Activated CD4-positive, alpha-beta T cell treated with anti-CD3 and anti-CD28 coated beads for 36 hours (primary cell): ENCODE data around the gene DDX24. TPM values are rescaled to one million over a fixed set of nuclear protein-coding genes. Genes with fewer than 3 reads are reported as not detected.

Experiments used
- ATAC-seq: fragments of 200-7000 bp; cut with Tn5 transposase; one replicate; pipeline ENCODE4 v1.10.0; 2021; ENCODE audit warnings: mild to moderate bottlenecking, moderate library complexity
- CTCF ChIA-PET: fragments of 350-600 bp; sonication (Branson Sonifier 250); formaldehyde crosslinking; loops from one replicate; lab custom pipeline; 2021; ENCODE audit warnings: antibody characterized with exemption; lab: Charles Lee
- POLR2A ChIA-PET: fragments of 350-600 bp; sonication (Branson Sonifier 250); formaldehyde crosslinking; loops from one replicate; lab custom pipeline; 2021; ENCODE audit warnings: antibody characterized with exemption, inconsistent platforms; lab: Charles Lee
- DNase-seq: peaks from one replicate; pipeline ENCODE4 v3.0.0-alpha.2; 2020
- H3K27ac Mint-ChIP-seq: one replicate; pipeline ENCODE4 v1.8.0; 2021; ENCODE audit warnings: mixed read lengths
- H3K27me3 Mint-ChIP-seq: one replicate; pipeline ENCODE4 v1.8.0; 2021; ENCODE audit warnings: mixed read lengths
- H3K36me3 Mint-ChIP-seq: one replicate; pipeline ENCODE4 v1.8.0; 2021; ENCODE audit warnings: low read depth, mixed read lengths
- H3K4me1 Mint-ChIP-seq: one replicate; pipeline ENCODE4 v1.8.0; 2021; ENCODE audit warnings: mixed read lengths
- H3K4me3 Mint-ChIP-seq: one replicate; pipeline ENCODE4 v1.8.0; 2021; ENCODE audit warnings: mild to moderate bottlenecking, moderate library complexity, mixed read lengths
- H3K9me3 Mint-ChIP-seq: one replicate; pipeline ENCODE4 v1.8.0; 2021; ENCODE audit warnings: low read depth, mixed read lengths
- intact Hi-C, 2 experiments: fragments of 100-400 bp; cut with DNase I in 1 of 2; cut with micrococcal nuclease in 1 of 2; formaldehyde crosslinking; loops; one replicate each; pipeline versions ENCODE4 v1.14.2 to v1.15.1; 2022 to 2024; cut with DNase I, micrococcal nuclease
- total RNA-seq, 2 experiments: library from RNA; stranded (reverse); gene quantifications; one replicate each; pipeline ENCODE4 v1.2.3, GENCODE V29; 2021

The DDX24 gene
- total RNA-seq, 2 experiments from 2014 or later = 259 to 390 TPM

DNA sequence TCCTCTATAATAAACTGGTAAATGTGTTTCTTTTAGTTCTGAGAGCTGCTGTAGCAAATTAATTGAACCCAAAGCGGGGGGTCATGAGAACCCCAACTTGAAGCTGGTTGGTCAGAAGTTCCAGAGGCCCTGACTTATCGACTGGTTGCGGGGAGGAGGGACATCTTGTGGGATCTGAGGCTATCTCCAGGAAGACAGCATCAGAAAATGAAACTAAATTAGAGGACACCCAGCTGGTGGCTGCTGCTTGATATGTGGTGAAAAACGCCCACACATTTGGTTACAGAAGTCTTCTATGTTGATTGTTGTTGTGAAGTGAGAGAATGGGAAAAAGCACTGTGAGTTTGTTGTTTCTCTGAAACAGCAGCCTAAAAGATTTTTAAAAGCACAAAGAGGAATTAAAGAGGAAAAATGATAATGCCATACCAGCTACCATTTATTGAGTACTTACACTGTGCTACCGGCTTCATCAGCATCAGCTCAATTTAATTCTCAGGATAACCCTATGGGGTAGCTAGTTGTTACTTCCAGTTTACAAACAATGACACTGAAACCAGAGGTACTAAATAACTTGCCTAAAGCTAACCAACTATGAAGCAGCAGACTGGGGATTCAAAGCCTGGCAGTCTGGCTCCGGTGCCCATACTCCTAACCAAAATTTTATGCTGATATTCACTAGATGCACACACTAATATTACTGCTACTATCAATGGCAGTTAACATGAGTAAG is 24.3 kb downstream of the DDX24 start:
- H3K27ac Mint-ChIP-seq = peak overlapping the region; percentile 78
- ChIA-PET POLR2A (no interaction called here), CTCF (interaction anchor here (0.6 to 2.1 kb wide), 9 partner anchors 8 to 122 kb away, joined by 3 to 11 read pairs (median 5); partner anchors contain the start of genes DDX24 and IFI27L1)
- peaks cover 42% of the 10 kb centered on the region for H3K4me1 Mint-ChIP-seq
- H3K36me3 Mint-ChIP-seq = peaks cover 73% of the 10 kb centered on the region
- H3K9me3 Mint-ChIP-seq = no peaks in the 10 kb centered on the region
- intact Hi-C loops = no loop called here
- peak; percentile 35 for DNase-seq
- H3K27me3 Mint-ChIP-seq = no peaks in the 10 kb centered on the region
- peak; percentile 64 for ATAC-seq
- no peak overlapping the region for H3K4me3 Mint-ChIP-seq

DNA sequence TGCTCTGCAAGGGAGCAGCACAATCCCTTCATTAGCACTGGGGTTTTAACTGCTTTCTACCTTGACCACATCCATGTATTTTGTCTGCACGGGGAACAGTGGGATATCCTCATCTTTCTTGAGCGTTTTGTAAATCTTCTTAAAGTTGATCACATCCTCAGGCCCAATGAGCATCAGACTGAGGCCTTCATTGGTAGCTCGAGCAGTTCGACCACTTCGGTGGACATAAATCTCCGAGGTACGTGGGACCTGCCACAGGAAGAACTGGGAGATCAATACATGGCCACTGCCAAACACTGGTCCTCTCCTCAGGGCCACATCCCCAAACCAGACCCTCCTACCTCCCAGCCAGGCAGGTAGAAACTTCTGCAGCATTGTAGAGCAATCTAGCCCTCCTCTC is 26.1 kb downstream of the DDX24 start:
- Mint-ChIP-seq H3K27ac (no peak overlapping the region), H3K4me3 (no peak overlapping the region), H3K36me3 (peaks cover 73% of the 10 kb centered on the region), H3K9me3 (no peaks in the 10 kb centered on the region), H3K27me3 (no peaks in the 10 kb centered on the region), H3K4me1 (peaks cover 41% of the 10 kb centered on the region)
- intact Hi-C loops = no loop called here
- ATAC-seq (no peak), DNase-seq (no peak)
- CTCF ChIA-PET = interaction anchor here (0.9 kb wide), 1 partner anchor 128 kb away, joined by 3 read pairs; no protein-coding TSS in a partner anchor
- POLR2A ChIA-PET = interaction anchor here (1.2 kb wide), 2 partner anchors 10 to 112 kb away, joined by 3 read pairs; no protein-coding TSS in a partner anchor

DNA sequence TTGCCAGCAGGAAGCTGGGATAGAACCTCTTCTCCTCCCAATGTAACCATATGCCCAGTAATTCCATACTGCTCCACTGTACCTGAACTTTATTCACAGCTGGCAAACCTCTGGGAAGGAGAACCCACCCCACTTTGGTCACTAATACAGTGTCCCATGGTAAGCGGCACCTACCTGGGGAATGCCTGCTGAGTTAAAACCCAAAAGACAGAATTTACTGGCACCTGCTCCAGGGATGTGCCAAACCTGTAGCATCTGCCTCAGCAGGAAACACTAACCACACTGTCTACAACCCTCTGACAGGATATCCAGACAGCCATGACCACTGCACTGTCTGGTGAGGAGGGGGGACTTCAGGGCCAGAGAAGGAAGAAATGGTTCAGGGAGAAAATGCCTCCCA is 26.6 kb downstream of the DDX24 start:
- DNase-seq (no peak), ATAC-seq (no peak)
- H3K4me1 Mint-ChIP-seq = peaks cover 41% of the 10 kb centered on the region
- CTCF ChIA-PET = interaction anchor here (0.9 to 3.7 kb wide), 3 partner anchors 25 to 128 kb away, joined by 3 to 21 read pairs (median 3); no protein-coding TSS in a partner anchor
- intact Hi-C loops = no loop called here
- POLR2A ChIA-PET = interaction anchor here (1.2 kb wide), 1 partner anchor 11 kb away, joined by 3 read pairs; no protein-coding TSS in a partner anchor
- H3K4me3 Mint-ChIP-seq = no peak overlapping the region
- H3K27ac Mint-ChIP-seq = peak overlapping the region; percentile 17
- no peaks in the 10 kb centered on the region for H3K27me3 Mint-ChIP-seq
- no peaks in the 10 kb centered on the region for H3K9me3 Mint-ChIP-seq
- peaks cover 76% of the 10 kb centered on the region for H3K36me3 Mint-ChIP-seq

DNA sequence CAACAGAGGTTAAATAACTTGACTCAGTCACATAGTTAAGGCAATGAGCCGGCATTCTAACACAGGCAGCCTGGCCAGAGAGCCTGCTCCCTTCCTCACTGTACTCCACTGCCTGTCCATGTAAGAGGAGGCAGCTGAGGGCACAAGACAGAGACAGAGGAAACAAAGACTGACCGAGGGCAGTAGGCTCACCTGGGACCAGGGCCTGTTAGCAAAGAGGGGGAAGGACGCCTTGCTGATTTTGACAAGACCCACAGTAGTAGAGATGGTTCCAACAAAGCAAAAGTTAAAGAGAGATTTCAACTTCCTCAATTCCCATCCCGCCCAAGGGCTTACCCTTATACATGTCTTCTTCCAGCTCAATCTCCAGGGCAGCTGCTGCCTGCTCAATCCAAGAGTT is 28.3 kb downstream of the DDX24 start:
- ChIA-PET CTCF (interaction anchor here (1.0 to 3.7 kb wide), 6 partner anchors 10 to 128 kb away, joined by 3 to 23 read pairs (median 6); no protein-coding TSS in a partner anchor), POLR2A (interaction anchor here (1.4 kb wide), 1 partner anchor 11 kb away, joined by 5 read pairs; no protein-coding TSS in a partner anchor)
- Mint-ChIP-seq H3K4me3 (no peak overlapping the region), H3K27ac (peak overlapping the region; percentile 52), H3K9me3 (no peaks in the 10 kb centered on the region), H3K4me1 (peaks cover 25% of the 10 kb centered on the region), H3K36me3 (peaks cover 76% of the 10 kb centered on the region), H3K27me3 (no peaks in the 10 kb centered on the region)
- ATAC-seq = no peak
- no peak for DNase-seq
- intact Hi-C loops = no loop called here

DNA sequence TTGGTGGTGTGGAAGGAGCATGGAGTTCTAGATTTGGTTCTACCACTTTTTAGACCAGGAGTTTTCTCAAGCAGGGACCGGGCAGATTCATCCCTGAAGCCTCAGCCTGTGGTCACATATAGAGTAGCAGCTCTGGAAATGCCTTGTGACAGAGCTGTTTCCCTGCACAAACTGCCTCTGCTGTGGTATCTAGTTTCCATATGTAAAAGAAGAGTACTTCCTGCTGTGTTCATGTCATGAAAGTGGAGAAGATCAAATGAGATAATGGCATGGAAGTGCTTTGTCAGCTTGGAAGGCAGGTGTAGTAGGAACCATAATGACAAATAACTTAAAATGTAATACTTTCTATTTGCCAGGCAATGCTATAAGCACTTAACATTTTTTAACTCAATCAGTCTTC is 28.8 kb downstream of the DDX24 start:
- peaks cover 71% of the 10 kb centered on the region for H3K36me3 Mint-ChIP-seq

DNA sequence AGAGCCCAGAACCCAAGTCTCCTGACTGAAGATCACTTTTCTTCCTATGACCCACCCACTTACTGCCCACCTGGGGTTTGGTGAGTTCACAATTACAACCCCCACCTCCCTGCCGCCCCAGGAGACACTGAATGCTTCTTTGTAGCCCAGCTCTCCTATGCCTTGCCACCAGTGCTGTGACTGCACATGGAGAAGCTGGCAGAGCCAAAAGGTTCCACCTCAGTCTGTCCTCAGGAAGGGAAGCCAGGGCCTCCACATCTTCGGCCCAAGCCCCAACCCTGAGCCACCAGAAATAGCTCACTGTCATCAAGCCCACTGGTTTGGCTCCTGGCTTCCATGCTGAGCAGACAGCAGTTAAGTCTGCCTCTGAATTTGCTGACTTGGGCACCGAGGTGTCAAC is 29.2 kb downstream of the DDX24 start:
- intact Hi-C loops = no loop called here
- Mint-ChIP-seq H3K27me3 (no peaks in the 10 kb centered on the region), H3K27ac (peak overlapping the region; percentile 52), H3K36me3 (peaks cover 70% of the 10 kb centered on the region), H3K4me3 (no peak overlapping the region), H3K9me3 (no peaks in the 10 kb centered on the region), H3K4me1 (peaks cover 16% of the 10 kb centered on the region)
- ATAC-seq (no peak), DNase-seq (no peak)
- POLR2A ChIA-PET = interaction anchor here (1.4 kb wide), 1 partner anchor 10 kb away, joined by 5 read pairs; no protein-coding TSS in a partner anchor
- CTCF ChIA-PET = interaction anchor here (0.9 to 3.7 kb wide), 6 partner anchors 14 to 129 kb away, joined by 3 to 23 read pairs (median 6); no protein-coding TSS in a partner anchor

More for the DNA sequence above, 28.8 kb downstream of the DDX24 start:
- H3K9me3 Mint-ChIP-seq = no peaks in the 10 kb centered on the region
- intact Hi-C loops = no loop called here
- no peaks in the 10 kb centered on the region for H3K27me3 Mint-ChIP-seq
- ChIA-PET POLR2A (interaction anchor here (1.4 kb wide), 1 partner anchor 11 kb away, joined by 5 read pairs; no protein-coding TSS in a partner anchor), CTCF (interaction anchor here (0.9 to 3.7 kb wide), 6 partner anchors 10 to 128 kb away, joined by 3 to 23 read pairs (median 6); no protein-coding TSS in a partner anchor)
- ATAC-seq (peak; percentile 34), DNase-seq (no peak)
- peaks cover 21% of the 10 kb centered on the region for H3K4me1 Mint-ChIP-seq
- H3K4me3 Mint-ChIP-seq = no peak overlapping the region
- peak overlapping the region; percentile 52 for H3K27ac Mint-ChIP-seq

DNA sequence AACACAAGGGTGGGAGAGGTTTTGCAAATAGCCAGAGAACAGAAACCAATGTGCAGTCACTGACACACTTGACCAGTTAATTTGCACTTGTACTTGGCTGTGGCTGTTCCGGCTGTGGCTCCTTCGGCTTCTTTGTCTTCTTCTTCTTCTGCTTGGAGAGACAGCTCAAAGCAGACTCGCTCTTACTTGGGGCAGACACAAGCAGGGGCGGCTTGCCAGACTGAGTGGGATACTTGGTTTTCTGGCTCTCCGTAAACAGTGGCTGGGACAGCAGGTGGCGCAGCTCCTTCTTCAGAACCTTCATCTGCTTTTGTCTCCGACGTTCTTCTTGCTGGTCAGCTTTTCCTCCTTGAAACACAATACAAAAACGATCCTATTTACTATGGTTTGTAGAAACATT is 29.9 kb downstream of the DDX24 start:
- ChIA-PET CTCF (interaction anchor here (0.6 to 3.7 kb wide), 9 partner anchors 14 to 435 kb away, joined by 3 to 23 read pairs (median 5); no protein-coding TSS in a partner anchor), POLR2A (interaction anchor here (0.6 kb wide), 1 partner anchor 137 kb away, joined by 6 read pairs; no protein-coding TSS in a partner anchor)
- Mint-ChIP-seq H3K9me3 (no peaks in the 10 kb centered on the region), H3K27me3 (no peaks in the 10 kb centered on the region), H3K27ac (no peak overlapping the region), H3K4me1 (peaks cover 12% of the 10 kb centered on the region), H3K4me3 (no peak overlapping the region), H3K36me3 (peaks cover 65% of the 10 kb centered on the region)
- intact Hi-C loops = no loop called here
- DNase-seq (no peak), ATAC-seq (no peak)

DNA sequence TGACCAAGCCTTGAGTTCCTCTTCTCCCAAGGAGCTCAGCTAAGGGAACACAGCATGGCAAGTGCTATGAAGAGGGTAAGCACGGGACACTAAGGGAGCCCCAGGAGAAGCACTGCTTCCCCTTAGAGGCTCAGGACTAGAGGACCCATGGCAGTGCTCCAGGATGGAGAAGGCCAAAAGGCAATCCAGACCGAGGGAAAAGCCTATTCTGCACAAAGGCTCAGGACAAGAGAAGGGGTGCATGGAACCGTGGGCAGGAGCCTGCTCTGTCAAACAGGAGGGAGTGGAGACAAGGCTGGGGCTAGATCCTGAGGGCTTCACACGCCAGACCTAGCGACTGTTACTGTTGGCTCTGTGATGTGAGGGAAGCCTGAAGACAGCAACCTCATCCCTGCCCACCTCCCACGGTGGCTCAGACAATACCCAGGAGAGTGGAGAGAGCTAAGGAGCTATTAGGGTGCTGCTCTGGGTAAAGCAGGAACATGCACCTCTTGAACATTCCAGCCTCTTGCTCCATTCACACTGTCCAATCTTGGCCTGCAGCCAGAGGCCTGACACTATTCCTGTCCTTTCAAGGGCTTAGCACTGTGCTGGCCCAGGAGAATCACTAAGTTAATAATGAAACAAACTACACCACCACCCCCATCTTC is 30.6 kb downstream of the DDX24 start:
- ChIA-PET CTCF (interaction anchor here (0.6 to 3.3 kb wide), 11 partner anchors 13 to 132 kb away, joined by 3 to 23 read pairs (median 3); no protein-coding TSS in a partner anchor), POLR2A (interaction anchor here (0.6 kb wide), 1 partner anchor 136 kb away, joined by 6 read pairs; no protein-coding TSS in a partner anchor)
- Mint-ChIP-seq H3K27me3 (no peaks in the 10 kb centered on the region), H3K4me3 (no peak overlapping the region), H3K9me3 (no peaks in the 10 kb centered on the region), H3K36me3 (peaks cover 61% of the 10 kb centered on the region), H3K4me1 (peaks cover 10% of the 10 kb centered on the region), H3K27ac (no peak overlapping the region)
- ATAC-seq (no peak), DNase-seq (no peak)
- intact Hi-C loops = no loop called here

DNA sequence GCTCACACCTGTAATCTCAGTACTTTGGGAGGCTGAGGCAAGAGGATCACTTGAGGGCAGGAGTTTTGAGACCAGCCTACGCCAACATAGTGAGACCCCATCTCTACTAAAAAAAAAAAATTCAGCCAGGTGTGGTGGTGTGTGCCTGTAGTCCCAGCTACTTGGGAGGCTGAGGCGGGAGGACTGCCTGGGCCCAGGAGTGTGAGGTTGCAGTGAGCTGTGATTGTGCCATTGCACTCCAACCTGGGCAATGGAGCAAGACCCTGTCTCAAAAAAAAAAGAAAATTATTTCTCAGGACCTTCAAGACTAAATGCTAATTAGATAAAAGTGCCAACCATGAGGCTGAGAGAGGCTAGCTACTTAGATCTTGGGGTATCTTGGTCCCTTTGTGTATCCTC is 31.4 kb downstream of the DDX24 start:
- CTCF ChIA-PET = interaction anchor here (0.6 to 2.3 kb wide), 5 partner anchors 13 to 132 kb away, joined by 3 to 15 read pairs (median 3); no protein-coding TSS in a partner anchor
- H3K27me3 Mint-ChIP-seq = no peaks in the 10 kb centered on the region
- DNase-seq (no peak), ATAC-seq (no peak)
- H3K4me3 Mint-ChIP-seq = no peak overlapping the region
- POLR2A ChIA-PET = no interaction called here
- H3K36me3 Mint-ChIP-seq = peaks cover 56% of the 10 kb centered on the region
- H3K27ac Mint-ChIP-seq = no peak overlapping the region
- H3K4me1 Mint-ChIP-seq = peaks cover 10% of the 10 kb centered on the region
- intact Hi-C loops = no loop called here
- no peaks in the 10 kb centered on the region for H3K9me3 Mint-ChIP-seq

DNA sequence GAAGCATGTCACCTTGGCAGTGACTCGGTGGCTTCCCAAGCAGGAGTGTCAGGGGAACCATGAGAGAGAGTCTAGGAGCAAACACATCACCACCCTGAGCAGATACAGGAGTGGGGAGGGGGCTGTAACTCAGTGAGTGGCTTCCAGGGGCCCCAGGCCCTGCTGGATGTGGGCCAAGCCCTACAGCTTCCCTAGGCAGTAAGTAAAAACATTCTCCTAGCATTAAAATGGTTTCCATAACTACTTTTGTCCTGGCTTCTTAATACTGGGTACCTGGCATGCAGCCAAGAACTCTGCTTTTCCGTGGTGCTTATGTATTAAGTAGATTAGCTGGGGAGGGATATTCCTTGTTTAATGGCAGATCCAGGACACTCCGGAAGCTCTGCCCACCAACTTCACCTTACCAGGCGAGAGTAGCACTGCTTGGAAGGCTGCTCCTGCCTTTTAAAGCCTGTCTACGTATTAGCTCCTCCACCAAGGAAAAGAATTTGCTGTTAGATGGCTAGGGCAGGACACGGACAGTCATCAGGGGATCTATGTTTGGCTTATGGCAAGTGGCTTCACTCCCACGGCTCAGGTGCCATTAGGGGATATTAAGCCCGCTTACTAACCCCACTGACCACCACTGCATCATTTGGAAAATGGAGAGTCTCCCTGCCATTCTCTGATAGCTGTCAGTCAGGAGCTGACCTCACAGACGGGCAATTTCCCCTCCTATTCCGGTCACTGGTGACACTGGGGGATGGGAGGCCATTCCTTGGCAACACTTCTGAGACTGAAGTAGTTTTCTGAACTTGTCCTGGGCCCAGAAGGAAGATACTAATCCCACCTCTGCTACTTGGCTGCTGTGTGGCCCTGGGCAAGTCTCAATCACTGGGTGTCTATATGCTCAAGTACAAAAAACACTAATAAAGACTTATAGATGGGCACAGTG is 32.0 kb downstream of the DDX24 start:
- POLR2A ChIA-PET = no interaction called here
- CTCF ChIA-PET = interaction anchor here (0.6 to 2.3 kb wide), 4 partner anchors 12 to 133 kb away, joined by 3 to 15 read pairs (median 4); no protein-coding TSS in a partner anchor
- Mint-ChIP-seq H3K4me3 (no peak overlapping the region), H3K27me3 (no peaks in the 10 kb centered on the region), H3K27ac (no peak overlapping the region), H3K36me3 (peaks cover 49% of the 10 kb centered on the region), H3K9me3 (no peaks in the 10 kb centered on the region), H3K4me1 (peaks cover 10% of the 10 kb centered on the region)
- DNase-seq (no peak), ATAC-seq (no peak)
- intact Hi-C loops = no loop called here
